GM08714 (cell line): ENCODE results near the gene SORCS2.
"Not testable (repeated sequence)": the region's sequence is repeated elsewhere in the genome, so short reads cannot be mapped to it uniquely, and the experiment has no call there.

Source experiments
- H3K4me3 ChIP-seq: fragments of 200-500 bp; sonication (Bioruptor generic); 2 replicates; pipeline ENCODE4 v1.5.1; 2014; ENCODE audit warnings: mild to moderate bottlenecking, low read length, inconsistent platforms
- ZNF274 ChIP-seq: IDR thresholded peaks from 2 replicates; pipeline ENCODE4 v1.6.1; 2012; ENCODE audit warnings: mild to moderate bottlenecking, low read depth, low read length

SORCS2 gene

DNA sequence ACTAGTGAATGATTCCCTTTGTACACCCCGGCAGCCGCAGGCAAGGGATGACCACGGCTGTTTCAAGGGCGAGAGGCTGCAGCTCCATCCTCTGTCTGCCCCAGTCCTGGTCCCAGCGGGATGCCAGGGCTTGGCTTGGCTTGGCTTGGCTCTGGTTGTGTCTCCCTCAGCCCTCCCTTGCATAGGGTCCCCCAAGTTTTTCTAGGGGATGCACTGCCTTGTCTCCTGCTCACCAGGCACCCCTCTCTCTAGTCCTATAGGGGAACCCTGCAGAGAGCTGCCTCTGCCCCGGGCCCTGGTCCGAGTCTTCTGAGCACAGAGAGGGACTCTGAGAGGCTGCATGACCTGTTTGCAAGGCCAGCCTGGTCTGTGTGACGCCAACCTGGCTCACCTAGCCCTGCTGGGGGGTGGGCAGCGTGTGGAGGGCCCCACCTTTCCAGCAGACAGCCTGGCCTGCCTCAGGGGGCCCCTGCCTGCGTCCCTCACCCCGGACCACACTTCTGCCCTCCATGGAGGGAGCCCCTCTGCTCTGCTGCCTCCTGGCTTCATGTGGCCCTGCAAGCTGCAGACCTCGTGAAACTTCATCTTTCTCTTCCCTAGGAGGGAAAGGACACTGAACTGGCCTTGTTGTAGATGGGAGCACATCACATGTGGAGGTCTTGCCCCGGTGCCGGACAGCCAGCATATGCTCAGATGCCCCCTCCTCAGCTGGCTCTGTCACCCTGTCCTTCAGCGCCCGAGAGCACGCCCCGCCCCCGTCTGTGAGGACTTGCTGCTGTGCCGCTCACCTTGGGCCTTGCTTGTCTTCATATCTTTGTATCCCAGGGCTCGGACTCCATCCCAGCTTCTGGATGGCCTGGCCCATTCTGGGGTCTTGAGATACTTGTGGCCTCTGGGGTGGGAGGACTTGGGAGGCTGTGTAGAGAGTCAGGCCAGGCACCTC is 16.4 kb downstream of the SORCS2 start:
- TF ChIP-seq ZNF274 = no peak
- no peak overlapping the region for H3K4me3 ChIP-seq

DNA sequence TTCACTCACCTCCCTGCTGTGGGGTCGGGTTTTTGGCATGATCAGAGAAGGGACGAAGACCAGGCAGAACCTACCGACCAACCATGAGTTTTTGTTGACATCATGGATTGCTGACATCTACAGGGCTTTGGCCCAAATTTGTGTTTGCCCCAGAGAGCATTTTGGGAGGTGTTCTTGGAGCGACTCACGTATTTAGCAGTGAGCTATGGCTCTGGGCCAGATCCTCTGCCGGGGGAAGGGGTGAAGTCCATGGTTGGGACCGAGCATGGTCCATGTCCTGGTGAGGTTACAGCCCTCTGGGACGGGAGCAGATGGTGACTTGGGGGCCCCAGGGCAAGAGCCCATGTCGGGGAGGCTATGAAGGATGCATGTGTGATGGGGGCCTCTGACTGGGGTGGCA is 17.4 kb downstream of the SORCS2 start:
- no peak for TF ChIP-seq ZNF274

DNA sequence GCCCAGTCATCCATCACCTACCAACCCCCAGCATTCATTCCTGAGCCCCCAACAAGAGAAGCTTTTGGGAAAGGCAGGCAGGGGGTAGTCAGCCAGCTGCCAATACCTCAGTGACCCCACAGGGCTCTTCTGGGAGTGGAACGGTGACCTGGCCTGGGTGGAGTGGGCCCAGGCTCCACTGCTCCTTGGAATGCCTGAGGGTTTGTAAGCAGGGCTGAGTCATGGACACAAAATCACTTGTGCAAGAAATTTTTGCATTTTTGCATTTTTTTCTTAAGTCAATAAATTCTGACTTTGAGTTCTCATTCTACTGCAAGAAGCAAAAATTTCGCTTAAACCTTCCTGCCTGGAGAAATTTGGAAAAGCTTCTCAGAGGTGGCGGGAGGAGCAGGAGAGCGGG is 18.5 kb downstream of the SORCS2 start:
- no peak for TF ChIP-seq ZNF274
- no peak overlapping the region for H3K4me3 ChIP-seq

More for the DNA sequence above, 17.4 kb downstream of the SORCS2 start:
- H3K4me3 ChIP-seq = no peak overlapping the region

DNA sequence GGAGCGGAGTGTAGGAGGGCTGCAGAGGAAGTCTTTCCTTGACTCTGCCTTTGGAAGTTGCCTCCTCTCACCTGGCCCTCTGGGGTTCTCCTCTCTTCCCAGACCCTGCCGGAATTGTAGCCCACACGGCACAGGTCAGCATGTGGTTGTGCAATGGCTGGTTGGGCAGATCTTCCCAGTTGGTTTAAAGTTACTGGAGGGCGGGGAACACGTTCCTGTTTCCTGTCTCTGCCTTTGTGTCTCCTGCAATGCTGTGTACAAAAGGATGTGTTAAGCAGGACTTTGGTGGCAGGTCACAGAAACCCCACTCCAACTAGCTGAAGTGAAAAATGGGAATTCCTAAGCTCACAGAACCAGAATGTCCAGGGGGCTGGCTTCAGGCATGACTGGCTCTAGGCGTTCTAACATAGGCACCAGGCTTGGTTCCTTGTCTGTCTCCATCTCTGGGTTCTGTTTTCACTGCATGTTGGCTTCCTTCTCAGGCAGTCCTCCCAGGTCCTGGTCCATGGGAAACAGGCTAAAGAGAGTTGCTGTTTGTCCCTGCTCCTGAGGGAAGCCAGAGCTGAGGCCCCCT is 19.9 kb downstream of the SORCS2 start:
- TF ChIP-seq ZNF274 = no peak
- H3K4me3 ChIP-seq = no peak overlapping the region

DNA sequence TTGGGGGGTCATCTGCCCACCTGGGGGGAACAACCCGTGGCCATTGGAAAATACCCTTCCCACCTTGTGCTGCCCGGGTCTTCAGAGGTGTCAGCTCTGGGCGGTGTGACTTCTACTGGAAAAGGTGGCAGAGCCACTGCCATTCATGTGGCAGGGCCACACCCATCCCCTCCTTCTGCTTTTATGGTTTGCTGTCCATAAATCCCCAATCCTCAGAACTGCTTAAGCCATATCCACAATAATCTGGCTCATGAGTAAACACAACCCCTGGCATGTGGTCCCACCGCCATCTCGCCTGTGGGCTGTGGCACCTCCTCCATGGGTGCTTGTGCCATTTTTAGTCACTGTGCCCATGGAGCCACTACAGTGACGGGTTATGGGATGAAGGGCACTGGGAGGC is 20.6 kb downstream of the SORCS2 start:
- no peak overlapping the region for H3K4me3 ChIP-seq
- no peak for TF ChIP-seq ZNF274

DNA sequence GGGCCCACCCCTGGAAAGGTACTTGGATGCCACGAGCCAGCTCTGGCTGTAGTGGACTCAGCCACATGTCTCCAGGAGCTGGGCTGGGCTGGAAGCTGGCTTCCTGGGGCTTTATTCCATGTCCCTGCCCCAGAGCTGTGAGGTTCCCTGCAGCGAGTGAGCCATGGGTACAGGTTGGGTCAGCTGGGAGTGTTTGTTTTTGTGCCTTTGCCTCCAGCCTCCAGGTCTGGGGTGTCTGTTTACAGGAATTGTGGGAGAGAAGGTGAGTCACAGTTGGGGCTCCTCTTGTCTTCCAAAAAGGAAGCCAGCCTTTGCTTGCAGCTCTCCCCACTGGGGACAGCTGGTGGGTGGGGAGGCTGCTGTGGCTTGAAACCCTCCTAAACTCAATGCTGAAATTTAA is 21.5 kb downstream of the SORCS2 start:
- H3K4me3 ChIP-seq = no peak overlapping the region

DNA sequence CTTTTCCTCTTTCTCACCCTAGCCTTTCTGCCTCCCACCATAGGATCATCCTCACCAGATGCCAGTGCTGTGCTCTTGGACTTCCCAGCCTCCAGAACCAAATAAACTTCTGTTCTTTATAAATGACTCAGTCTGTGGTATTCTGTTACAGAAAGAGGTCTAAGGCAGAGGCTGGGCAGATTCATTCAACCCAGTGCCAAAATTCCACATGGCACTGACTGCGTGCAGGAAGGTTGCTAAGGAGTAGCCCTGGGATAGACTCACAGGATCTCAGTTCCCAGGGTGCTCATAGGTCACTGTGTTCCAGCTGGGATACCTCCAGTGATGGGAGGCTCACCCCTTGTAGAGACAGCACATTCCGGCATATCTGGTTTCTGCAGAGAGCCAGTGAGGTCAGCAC is 22.0 kb downstream of the SORCS2 start:
- H3K4me3 ChIP-seq = no peak overlapping the region
- TF ChIP-seq ZNF274 = no peak

More for the DNA sequence above, 21.5 kb downstream of the SORCS2 start:
- TF ChIP-seq ZNF274 = no peak

DNA sequence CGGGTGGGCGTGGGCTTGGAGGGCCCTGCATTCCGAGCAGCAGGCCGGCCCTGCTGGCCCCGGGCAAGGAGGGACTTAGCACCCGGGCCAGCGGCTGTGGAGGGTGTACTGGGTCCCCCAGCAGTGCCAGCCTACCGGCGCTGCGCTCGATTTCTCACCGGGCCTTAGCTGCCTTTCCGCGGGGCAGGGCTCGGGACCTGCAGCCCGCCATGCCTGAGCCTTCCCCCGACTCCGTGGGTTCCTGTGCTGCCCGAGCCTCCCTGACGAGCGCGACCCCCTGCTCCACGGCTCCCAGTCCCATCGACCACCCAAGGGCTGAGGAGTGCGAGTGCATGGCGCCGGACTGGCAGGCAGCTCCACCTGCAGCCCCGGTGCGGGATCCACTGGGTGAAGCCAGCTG is 22.8 kb downstream of the SORCS2 start:
- not testable (repeated sequence) for H3K4me3 ChIP-seq

DNA sequence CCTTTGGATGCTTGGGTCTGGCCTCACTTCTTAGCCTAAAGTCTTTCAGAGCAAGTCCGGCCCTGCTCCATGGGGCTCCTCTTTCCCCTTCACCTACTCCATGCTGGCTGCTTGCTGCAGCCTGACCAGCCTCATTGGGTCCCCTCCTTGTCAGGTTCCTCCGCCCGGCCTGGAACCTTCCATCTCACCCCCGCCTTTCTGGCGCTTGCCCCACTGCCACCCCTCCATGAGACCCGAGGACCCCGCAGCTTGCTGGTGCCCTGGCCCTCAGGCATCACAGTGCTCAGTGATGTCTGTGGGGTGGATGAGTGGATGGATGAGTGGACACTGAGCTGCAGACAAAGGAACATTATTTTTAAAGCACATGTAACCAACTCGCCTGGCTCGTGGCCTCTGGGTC is 24.7 kb downstream of the SORCS2 start:
- TF ChIP-seq ZNF274 = no peak

DNA sequence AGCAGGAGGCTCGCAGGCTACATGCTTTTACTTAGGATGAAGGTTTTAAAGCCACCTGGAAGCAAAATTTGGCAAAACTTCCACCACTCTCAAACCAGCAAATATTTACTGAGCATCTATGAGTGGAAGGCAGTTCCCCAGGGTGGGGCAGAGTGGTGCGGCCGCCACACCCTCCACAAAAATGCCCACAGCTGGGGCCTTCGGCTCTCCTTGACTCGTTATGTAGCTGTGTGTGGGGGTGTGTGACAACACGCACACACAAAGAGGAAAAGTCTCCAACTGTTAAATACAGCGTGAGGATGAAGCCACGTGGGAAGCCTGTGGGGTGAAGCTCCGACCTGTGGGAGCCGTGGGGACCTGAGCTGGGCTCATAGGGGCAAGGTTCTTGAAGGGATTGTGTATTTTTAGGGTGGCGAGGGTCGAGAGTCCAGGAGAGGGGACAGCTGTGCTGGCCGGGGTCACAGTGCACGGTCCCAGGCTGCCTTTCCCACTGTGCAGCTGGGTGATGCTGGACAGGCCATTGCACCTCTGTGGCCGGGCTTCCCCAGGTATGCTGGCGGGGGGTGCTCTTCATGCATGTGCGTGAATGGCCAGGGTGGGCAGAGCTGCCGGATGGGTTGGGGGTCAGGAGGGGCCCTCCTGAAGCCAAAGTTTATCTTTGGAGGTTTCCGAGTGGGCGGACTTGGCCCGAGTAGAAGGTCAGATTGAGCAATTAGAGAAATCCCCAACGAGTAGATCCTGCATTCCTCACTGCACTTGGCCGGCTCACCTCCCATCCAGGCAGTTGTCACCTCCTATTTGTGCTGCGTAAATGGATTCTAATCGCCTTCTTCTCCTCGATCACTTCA is 25.4 kb downstream of the SORCS2 start:
- no peak overlapping the region for H3K4me3 ChIP-seq
- no peak for TF ChIP-seq ZNF274

More for the DNA sequence above, 24.7 kb downstream of the SORCS2 start:
- H3K4me3 ChIP-seq = no peak overlapping the region

DNA sequence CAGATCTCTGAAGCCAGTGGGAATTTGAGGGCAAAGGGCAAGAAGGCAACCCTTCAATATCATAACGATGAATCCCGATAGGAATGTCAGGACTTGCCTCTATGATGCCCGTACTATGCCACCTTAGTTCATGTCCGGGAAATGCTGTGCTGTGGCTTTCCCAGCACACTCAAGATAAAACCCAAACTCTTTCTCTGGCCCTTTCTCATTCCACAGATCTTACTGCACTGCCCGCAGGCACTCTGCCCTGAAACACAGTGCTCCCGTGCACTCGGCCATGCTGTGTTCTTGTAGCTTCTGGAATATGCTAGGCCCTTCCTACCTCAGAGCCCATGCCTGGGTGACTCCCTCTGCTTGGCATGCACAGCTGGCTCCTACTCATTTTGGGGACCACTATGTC is 26.3 kb downstream of the SORCS2 start:
- no peak for TF ChIP-seq ZNF274
- no peak overlapping the region for H3K4me3 ChIP-seq

DNA sequence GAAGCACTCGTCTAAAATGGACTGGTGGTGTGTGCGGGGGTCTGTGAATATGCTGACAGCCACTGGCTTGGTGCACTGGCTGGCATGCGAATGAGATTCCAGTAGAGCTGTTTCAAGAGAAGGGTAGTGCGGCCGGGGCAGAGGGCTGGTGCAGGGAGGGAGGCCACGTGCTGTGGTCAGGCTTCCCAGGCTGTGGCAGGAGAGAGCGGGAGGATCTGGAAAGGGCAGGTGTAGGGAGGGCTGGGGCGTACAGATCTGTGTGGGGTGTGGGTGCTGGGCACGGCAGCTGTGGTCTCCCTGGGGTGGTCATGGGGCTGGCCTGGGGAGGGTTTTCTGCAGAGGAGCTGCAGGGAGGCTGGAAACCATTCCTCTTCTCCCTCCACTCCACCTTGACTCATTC is 30.2 kb downstream of the SORCS2 start:
- H3K4me3 ChIP-seq = no peak overlapping the region
- TF ChIP-seq ZNF274 = no peak

DNA sequence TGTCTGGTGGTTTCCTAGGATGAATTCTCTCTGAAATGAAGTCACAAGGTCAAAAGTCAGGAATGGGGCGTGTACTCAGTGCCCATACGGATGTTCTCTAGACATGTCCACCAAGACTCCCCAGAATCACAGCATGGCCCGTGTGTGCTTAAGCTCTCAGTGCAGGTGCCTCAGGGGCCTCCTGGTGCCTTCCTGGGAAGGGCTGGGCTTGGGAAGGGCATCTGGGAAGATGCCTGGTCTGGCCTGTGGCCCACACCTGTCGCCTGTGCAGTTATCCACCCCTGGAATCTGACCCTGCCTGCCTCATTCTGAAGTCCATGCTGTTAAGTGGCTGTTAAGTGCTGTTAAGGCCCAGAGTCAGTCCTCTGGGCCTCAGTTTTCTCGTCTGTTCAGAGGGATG is 31.2 kb downstream of the SORCS2 start:
- no peak overlapping the region for H3K4me3 ChIP-seq
- no peak for TF ChIP-seq ZNF274

DNA sequence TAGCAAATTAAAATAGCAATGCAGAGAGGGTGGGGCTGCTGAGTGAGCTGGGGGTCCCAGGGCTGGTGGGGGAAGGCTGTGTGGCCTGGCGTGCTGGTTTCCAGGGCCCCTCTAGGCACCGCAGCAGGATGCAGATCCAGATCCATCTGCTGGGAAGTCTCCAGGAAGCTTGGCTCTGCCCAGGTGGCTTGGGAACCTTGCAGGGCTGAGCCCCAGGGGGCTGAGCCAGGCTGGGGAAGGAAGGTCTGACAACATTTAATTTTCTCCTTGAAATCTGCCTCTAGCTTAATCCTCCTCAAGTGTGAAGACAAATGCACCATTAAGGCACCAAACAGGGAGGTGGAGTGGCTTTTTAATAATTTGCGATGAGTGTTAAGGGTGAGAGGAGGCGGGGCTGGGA is 31.7 kb downstream of the SORCS2 start:
- H3K4me3 ChIP-seq = no peak overlapping the region
- TF ChIP-seq ZNF274 = no peak
